GM19239 (cell line): ENCODE data around the gene ABCC1.

Experiments
- DNase-seq: peaks from one replicate; pipeline ENCODE4 v3.0.0; 2011; ENCODE audit warnings: low spot score; ENCODE audit not compliant: insufficient read length
- FAIRE-seq: peaks from 2 replicates; lab custom pipeline; 2011; peaks lifted over from hg19 to GRCh38; lab: Jason Lieb, UNC

ABCC1 gene

GRCh38 chr16:16071631-16072244, 122.3 kb downstream of the ABCC1 start:
- DNase-seq = no peak
- FAIRE-seq = no peak

DNA sequence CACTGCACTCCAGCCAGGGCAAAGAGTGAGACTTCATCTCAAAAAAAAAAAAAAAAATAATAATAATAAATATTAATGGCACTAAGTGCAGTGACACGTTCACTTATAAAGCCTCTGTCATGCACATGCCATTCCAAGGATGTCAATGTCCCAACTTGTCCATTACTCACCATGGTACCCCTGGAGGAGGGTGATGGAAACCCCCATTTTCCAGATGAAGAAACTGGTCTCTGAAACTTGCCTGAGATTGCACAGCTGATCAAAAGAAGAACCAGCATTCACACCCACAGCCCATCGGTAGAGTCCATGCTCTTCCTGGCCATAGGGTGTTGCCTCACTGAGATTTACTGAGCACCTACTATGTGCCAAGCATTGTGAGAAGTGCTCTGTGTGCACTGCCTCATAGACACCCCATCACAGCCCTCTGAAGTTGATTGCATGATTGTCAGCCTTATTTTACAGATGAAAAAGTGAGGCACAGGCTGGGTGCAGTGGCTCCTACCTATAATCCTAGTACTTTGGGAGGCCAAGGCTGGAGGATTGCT, 123.7 kb downstream of the ABCC1 start:
- DNase-seq = no peak
- FAIRE-seq = no peak

DNA sequence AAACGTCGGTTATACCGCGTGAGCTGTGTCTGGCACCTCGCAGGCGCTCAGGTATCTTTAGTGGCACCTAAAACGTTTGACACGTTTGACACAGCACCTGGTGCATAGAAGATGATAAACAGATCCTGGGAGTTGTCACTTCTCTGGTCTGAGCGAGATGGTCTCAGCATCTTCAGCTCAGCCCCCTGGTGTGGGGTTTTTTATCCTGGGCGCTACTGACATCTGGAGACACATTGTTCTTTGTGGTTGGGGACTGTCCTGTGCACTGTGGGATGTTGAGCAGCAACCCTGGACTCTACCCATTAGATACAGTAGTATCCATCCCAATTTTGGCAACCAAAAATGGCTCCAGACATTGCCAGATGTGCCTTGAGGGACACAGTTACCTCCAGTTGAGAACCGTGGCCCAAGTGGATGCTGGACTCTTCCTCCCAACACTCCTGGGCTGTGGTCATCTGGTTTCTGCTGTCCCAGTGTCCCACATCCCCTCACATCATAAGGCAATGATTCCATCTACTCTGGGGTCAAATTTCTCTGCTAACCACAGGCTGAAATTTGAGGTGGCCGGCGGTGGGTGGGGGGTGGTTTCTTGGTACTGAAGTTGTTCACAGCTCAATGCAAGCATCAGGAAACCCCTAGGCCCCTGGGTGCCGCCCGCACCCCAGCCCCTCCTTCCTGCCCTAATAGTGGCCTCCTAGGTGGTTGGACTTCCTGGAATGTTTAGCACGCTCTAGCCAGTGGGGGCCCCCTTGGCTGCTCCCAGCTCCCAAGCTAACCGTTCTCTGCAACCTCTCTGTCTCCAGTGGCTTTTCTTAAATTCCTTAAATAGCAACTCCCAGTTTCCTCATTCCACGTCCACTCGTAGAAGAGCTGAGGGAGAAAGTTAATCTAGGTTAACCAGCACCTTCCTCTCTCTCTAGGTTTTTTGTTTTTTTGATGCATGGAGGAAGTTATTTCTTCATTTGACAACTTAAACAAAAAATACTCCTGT, 124.8 kb downstream of the ABCC1 start:
- no peak for DNase-seq
- FAIRE-seq = no peak

GRCh38 chr16:16075488-16076422, 126.3 kb downstream of the ABCC1 start:
- FAIRE-seq (no peak), DNase-seq (no peak)

- DNase-seq = no peak
- no peak for FAIRE-seq
Measured at GRCh38 chr16:16076423-16076813, 127.0 kb downstream of the ABCC1 start.

DNA sequence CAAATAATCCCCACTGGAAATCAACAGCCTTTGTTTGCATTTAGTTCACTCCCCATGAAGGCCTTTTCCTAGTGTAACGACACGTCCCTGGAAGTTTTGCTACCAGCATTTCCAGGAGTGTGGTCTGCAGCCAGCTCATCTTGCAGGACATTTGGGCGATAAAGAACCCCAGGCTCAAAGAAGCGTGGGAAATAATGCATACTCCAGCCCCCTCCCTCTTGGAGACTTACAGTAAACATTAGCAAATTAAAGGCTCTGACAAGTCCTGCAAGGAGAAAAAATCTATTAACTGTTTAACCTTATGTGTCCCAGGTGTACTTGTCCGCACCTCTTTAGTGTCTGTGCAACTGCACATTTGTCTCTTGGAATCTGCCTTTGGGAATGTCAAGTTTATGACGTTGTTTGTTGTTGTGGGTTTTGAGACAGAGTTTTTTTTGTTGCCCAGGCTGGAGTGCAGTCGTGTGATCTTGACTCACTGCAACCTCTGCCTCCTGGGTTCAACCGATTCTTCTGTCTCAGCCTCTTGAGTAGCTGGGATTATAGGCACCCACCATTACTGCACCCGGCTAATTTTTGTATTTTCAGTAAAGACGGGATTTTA, 131.1 kb downstream of the ABCC1 start:
- FAIRE-seq (no peak), DNase-seq (no peak)

GRCh38 chr16:16081141-16081540, 131.7 kb downstream of the ABCC1 start:
- no peak for DNase-seq
- no peak for FAIRE-seq

- no peak for FAIRE-seq
Measured at GRCh38 chr16:16082255-16082654, 132.8 kb downstream of the ABCC1 start.

DNA sequence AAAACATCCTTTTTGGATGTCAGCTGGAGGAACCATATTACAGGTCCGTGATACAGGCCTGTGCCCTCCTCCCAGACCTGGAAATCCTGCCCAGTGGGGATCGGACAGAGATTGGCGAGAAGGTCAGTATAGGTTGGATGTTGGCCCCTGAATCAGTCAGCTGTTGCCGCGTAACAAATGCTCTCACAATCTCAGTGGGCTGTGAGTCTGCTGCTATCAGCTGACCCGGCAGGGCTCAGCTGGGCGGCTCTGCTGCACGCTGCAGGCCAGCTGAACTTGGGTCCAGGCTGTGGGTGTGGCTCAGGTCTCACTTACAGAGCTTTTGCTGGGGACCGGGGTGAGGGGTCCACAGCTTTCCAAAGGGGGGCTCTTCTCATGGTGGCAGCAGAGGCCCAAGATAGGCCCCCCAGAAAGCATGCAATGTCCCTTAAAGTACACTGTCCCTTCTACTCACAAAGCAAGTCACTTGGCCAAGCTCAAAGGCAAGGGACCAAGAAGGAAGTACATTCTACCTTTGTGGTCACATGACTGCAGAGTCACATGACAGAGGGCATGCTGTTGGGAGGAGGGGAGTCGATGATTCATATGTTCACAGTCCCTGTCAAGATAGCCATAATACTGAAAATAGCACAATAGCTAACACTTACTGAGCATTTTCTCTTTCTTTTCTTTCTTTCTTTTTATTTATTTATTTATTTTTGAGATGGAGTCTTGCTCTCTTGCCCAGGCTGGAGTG, 134.2 kb downstream of the ABCC1 start:
- FAIRE-seq (no peak), DNase-seq (no peak)

More at GRCh38 chr16:16082255-16082654, 132.8 kb downstream of the ABCC1 start:
- no peak for DNase-seq

DNA sequence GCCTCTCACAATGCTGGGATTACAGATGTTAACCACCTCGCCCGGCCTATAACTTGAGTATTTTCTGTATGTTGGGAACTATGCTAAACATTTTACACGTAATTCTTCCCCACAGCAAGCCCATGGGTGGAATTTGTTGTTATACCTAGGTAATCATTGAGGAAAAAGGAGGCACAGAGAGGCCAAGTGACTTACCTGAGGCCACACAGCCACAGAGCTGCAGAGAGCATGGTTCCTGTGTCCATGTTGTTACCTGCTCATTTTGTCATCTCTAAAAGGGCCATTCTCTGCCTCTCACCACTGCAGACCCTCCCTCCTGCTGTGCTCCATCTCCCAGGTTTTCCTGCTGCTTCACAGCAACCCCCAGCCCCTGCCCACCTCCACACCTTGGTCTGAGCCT, 135.5 kb downstream of the ABCC1 start:
- no peak for DNase-seq
- FAIRE-seq = no peak

- FAIRE-seq = no peak
- no peak for DNase-seq
Measured at GRCh38 chr16:16086653-16087446, 137.4 kb downstream of the ABCC1 start.

- FAIRE-seq = no peak
Measured at GRCh38 chr16:16090238-16090637, 140.8 kb downstream of the ABCC1 start.

GRCh38 chr16:16092925-16093627, 143.7 kb downstream of the ABCC1 start:
- FAIRE-seq (no peak), DNase-seq (no peak)

More at GRCh38 chr16:16090238-16090637, 140.8 kb downstream of the ABCC1 start:
- DNase-seq = no peak

DNA sequence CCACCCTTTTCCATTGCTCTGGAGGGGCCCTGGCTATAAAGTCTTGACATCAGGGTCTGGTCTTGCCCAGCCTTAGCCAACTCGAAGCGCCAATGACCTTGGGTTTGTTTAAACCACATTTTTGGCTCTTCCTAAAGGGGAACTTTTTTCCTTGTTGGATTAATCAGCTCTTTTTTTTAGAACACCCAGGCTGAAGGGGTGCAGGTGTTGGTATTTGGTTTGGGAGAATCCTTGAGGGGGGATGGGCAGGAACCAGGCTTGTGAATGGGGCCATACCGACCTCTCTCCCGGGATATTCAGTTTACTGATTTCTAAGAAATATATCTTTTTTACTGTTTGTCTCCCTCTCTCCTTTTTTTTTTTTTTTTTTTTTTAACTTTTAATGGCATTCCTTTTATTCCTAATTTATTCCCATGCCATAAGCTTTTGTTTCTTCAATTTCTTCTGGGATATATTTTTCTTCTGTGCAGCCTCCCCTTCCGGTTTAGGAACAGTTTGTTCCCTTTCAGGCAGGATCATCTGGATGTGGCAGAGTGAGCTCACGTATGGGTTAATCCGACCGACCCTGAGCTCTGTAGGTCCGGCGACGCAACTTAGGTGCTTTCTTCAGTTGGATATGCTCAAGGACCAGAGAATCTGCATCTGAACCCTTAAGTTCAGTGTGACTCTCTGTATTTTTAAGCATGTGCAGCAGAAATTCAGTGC, 144.4 kb downstream of the ABCC1 start:
- FAIRE-seq = no peak

DNA sequence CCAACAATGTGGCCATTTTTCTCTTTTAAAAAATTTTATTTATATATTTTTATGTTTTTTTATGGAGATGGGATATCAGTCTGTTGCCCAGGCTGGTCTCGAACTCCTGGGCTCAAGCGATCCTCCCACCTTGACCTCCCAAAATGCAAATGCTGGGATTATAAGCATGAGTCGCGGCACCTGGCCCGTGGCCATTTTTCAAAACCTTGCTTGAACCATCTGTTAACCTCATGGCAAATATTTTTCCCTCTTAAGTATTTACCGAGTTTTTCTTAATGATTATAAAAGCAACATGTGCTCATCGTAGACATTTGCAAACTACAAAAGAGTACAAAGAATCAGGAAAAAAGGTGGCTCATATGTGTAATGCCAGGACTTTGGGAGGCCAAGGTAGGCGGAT, 146.2 kb downstream of the ABCC1 start:
- FAIRE-seq (no peak), DNase-seq (no peak)

More for the DNA sequence above, 144.4 kb downstream of the ABCC1 start:
- DNase-seq = no peak

GRCh38 chr16:16096121-16096857, 146.9 kb downstream of the ABCC1 start:
- FAIRE-seq (no peak), DNase-seq (no peak)
